ENCODE measurements around the gene CORT.
A peak's percentile ranks its signal among the peaks of the same experiment; 100 is the strongest.

Gene CORT

DNA sequence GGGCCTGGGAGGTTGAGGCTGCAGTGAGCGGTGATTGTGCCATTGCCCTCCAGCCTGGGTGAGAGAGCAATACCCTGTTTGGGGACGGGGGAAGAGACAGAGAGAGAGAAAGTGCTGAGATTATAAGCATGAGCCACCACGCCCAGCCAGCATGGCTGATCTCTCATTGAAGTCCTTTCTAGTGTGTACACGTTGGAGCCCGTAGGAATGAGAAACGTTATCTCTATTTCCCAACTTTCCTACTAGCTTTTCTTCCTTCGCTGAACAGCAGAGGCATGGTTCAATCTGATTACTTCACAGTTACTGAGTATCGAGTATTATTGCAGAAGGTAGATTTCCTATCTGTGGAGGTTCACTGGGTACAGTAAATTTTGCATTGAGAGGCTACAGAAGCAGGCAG, 29.5 kb downstream of the CORT start:
- no peak for DNase-seq

DNA sequence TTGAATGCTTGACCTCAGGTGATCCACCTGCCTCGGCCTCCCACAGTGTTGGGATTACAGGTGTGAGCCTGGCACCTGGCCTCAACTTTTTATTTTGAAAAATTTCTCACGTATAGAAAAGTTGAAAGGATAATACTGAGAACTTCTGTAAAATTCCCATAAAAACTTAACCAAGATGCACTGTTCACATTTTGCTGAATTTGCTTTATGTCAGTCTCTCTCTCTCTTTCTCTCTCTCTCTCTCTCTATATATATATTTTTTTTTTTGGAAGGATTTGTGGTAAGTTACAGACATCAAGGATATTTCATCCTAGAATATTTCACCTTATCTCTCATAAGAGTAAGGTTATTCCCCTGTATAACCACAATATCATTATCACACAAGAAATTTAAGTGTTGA, 30.8 kb downstream of the CORT start:
- DNase-seq, result no peak

DNA sequence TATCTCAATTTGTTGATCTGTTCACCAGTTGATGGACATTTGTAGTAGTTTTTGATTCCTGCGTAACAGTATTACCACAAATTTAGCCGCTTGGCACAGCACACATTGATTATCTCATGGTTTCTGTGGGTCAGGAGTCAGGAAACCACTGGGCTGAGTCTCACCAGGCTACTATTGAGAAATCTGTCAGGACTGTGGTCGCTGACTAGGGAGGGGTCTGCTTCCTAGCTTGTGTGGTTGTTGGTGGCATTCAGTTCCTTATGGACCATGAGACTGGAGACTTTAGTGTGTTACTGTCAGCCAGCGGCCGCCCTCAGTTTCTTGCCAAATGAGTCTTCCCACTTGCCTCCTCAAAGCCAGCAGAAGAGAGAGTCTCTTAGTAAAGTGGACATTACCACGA, 34.7 kb downstream of the CORT start:
- DNase-seq, result peak; percentile 64 to 69

DNA sequence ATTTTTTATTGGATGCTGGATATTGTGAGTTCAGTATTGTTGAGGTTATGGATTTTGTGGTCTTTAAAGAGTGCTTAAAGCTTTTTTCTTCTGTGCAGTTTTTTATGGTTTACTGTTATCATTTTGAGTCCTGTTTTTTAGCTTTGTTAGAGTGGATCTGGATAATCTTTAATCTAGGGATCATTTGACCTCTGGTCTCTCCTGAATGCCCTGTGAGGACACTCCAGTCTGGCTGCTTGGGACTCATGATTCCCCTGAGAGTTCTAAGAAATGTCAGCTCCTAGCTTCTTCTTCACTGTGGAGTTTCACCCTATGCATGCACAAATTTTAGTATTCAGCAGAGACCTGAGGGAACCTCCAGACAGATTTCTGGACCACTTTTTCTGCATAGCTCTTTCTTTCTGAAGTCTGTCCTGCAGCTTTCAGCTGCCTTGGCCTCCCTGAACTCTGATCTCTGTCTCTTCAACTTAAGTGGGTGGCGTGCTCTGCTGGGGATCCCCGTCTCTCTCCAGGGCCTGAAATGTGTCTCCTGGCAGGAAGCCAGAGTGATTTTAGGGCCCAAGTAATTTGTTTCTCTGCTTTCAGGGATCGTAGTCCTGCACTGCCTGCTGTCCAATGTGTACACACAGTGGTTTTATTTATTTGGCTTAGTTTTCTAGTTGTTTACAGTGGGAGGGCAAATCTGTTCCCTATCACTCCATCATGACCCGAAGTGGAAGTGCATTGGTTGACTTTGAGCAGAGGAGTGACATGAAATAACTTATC, 39.6 kb downstream of the CORT start:
- DNase-seq, result no peak

DNA sequence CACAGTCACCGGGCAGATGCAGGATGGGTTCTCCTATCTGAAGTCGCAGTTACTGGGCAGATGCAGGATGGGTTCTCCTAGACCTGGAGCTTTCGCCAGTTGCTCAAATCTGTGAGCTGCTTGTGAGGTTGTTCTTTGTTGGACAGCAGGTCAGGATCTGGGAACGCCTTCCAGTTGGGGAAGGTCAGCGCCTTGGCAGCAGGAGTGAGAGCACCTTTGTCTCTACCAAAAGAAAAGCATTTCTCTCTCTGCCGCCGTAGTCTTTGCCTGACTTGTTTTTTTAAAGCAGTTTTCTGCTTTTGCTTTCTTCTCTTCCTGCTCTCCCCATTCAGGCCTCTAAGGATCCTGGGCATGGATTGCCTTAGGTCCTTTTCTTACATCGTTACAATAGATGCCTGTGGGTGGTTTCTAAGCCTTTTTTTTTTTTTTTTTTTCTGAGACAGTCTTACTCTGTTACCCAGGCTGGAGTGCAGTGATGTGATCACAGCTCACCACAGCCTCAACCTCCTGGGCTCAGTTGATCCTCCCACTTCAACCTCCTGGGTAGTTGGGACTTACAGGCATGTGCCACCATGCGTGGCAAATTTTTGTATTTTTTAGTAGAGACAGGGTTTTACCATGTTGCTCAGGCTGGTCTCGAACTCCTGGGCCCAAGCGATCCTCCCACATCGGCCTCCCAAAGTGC, 40.6 kb downstream of the CORT start:
- DNase-seq, result no peak

DNA sequence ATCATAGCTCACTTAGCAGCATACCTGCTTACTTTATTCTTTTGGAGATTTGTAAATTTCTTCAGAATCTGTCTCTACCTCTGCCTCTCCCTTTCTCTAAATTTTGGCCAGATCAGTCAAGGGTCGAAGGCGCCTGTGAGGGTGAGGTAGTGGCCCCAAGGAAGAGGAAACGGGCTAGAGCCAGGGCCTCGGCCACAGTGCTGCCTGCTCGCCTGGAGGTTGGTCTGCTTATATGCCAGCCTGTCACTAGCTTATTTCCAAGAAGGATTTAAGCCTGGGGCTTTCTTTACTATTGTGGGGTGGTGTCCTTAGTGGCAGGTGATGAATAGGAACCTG, 44.6 kb downstream of the CORT start:
- no peak for DNase-seq

DNA sequence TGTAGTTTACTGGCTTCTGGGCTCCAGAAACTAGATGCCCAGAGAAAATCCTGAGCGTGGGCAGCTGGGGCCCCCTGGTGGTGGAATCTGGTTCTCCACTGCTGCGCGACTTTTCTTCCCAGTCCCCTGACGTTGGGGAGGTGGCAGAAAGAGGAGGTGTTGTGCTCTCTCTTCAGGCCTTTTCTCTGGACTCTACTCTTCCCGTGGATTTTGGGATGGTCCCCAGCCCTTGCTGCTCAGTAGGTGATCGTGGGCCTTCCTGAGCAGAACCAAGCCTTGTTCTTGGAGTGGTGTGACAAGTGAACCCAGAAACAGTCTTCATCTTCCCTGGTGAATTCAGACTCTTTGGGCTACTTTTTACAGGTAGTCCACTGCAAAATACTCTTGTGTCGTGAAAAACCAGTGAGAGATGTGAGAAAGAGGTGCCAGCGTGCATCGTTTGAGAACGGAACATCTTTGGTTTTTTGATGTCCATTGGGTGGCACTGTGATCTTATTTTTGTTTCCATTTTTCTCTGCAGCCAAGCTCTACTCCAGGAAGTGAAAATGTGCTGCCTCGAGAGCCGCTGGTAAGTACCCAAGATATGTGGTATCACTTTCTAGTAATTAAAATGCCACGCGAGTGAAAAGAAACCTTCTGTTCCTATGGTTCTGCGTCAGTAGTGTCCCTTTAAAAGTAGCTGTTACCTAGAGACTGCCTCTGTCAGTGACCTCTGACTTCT, 45.1 kb downstream of the CORT start:
- peak; percentile 62 to 66 for DNase-seq

DNA sequence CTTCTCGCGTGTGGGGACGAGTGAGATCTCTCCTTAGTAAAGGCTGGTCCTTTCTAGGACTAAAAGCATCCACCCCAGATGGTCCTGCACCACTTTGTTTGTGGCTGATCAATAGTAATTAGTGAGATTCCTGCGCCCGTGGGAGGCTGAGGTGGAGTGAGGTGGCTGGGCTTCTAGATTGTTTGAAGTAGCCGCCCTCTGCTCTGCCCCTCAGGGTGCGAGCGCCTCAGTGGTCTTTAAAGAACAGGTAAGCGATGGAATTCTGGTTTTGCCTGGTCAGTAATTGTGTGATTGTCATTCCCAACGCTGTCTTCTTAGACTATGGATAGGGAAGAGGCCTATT, 45.6 kb downstream of the CORT start:
- DNase-seq, result no peak

DNA sequence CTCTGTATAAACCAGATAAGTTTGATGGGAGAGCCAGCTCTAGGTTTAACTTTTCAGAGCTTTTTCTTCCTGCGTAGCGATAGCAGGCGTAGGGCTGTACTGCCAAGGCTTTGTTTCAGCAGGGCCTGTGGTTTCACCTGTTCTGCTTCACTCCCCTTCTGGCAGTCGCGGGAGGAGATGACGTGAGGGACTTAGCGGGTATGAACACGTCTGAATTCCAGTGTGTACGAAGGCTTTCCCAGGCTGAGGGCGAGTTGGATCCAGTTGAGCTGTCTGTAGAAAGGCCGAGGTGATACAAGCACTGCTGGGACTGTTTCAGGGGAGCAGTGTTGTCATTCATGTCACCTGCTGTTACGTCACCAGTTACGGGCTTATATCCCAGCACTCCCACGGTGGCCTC, 46.1 kb downstream of the CORT start:
- DNase-seq, result no peak

DNA sequence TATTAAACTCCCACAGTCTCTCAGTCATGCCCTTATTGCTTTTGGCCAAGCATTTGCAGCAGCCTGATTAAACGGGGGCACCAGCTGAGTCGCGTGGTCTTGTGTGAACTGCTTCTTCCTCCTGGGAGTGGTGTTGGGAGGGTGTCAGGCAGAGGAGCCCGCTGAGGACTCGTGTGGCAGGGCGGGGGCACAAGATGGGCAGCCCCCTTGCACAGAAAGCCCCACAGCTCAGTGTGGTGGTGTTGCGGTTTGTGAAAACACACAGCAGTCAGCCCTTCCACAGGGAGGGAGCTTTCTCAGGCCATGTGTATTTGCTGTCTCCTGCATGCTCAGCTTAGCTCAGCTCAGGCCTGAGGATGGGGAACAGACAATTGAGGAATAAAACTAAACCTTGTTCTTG, 47.3 kb downstream of the CORT start:
- DNase-seq, result no peak

DNA sequence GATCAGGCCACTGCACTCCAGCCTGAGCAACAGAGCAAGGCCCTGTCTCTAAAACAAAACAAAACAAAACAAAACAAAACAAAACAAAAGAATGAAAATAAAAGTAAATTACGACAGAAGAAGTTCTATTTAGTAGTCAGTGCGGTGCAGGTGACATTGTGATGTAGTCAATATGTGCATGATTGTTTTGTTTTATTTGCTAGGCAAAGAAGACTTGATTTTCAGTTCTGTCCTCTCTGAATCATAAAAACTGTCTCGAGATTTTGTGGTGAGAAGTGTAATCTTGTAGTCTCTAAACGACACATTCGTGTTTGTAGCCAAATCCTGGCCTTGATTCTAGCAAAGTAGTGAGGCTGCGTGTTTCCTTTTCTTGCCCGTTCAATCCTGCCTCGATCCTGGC, 48.4 kb downstream of the CORT start:
- DNase-seq, result no peak

Measured in AML-193 (cell line).